Right lobe of liver (tissue), 6 donors: ENCODE results near the gene NRCAM. TPM values are rescaled to one million over a fixed set of nuclear protein-coding genes. Genes with fewer than 3 reads are reported as not detected.

Source experiments
- ATAC-seq, 4 donors: fragments of 200-7000 bp; cut with Tn5 transposase; one replicate each; pipeline ENCODE4 v1.9.1; 2020; ENCODE audit warnings: mild to moderate bottlenecking in 4 of 4, moderate library complexity in 4 of 4
- DNase-seq, 3 donors: peaks; one replicate each; pipeline ENCODE4 v3.0.0-alpha.2; 2020
- H3K27ac ChIP-seq, 3 donors: fragments of 200-600 bp; one replicate each; pipeline ENCODE4 v1.8.0; 2022
- H3K27me3 ChIP-seq, 2 donors: fragments of 200-600 bp; one replicate each; pipeline ENCODE4 v1.8.0; 2022
- H3K36me3 ChIP-seq, 4 donors: fragments of 200-600 bp; sonication (generic) in 1 of 4; one replicate each; pipeline versions ENCODE4 v1.5.1 to v1.8.0; 2017 to 2022; ENCODE audit warnings: control low read depth in 1 of 4
- H3K4me1 ChIP-seq, 4 donors: fragments of 200-600 bp; sonication (generic) in 1 of 4; one replicate each; pipeline versions ENCODE4 v1.5.1 to v1.8.0; 2017 to 2022; ENCODE audit warnings: control low read depth in 1 of 4
- H3K4me3 ChIP-seq, 3 donors: fragments of 200-600 bp; one replicate each; pipeline ENCODE4 v1.8.0; 2022
- H3K9me3 ChIP-seq, 4 donors: fragments of 200-600 bp; sonication (generic) in 1 of 4; one replicate each; pipeline versions ENCODE4 v1.5.1 to v1.8.0; 2017 to 2022; ENCODE audit warnings: control low read depth in 1 of 4
- POLR2A ChIP-seq: fragments of 450-650 bp; IDR thresholded peaks from one replicate; pipeline ENCODE4 v1.6.1; 2017; ENCODE audit warnings: antibody characterized with exemption, mild to moderate bottlenecking
- WGBS: methylation state at CpG from one replicate; pipeline ENCODE4 v1.1.6; 2018; ENCODE audit warnings: low coverage, low lambda C conversion rate; ENCODE audit not compliant: insufficient coverage; ENCODE audit errors: missing lambda C conversion rate; 5-methylcytosine and 5-hydroxymethylcytosine counted together
- intact Hi-C, 2 donors: fragments of 100-400 bp; cut with DNase I; formaldehyde crosslinking; loops; one replicate each; pipeline versions ENCODE4 v1.11.2 to v1.14.1; 2022
- total RNA-seq, 6 experiments: library from RNA; depleted of rRNA in 2 of 6; stranded (reverse); fragments of >200 nt in 2 of 6; fragmentation: NEBNext Ultra II Directional in 3 of 6; extraction: Animal tissue kit (Norgen Biotek cat#: 25700) in 3 of 6; gene quantifications; one replicate each; pipeline versions ENCODE4 v1.1.0 to v1.2.4, GENCODE V29; 2016 to 2023
- TF ChIP-seq, protein P1 (sequence below), 4 donors: fragments of 200-600 bp in 3 of 4; fragments of 450-650 bp in 1 of 4; IDR thresholded peaks; one replicate each; pipeline versions ENCODE4 v1.5.1 to v1.8.0; 2016 to 2022; ENCODE audit warnings: antibody characterized with exemption in 4 of 4, mild to moderate bottlenecking in 2 of 4
- donor health status: DM: no; HTN: yes; CAD: no.
- donor health status: DM: no; HTN: no; CAD: no.
- donor health status: DM: no; HTN: no; CAD: no.
- donor health status: DM: no; HTN: yes; CAD: no.
- donor health status: DM: no; HTN: yes; CAD: no.

NRCAM gene
- total RNA-seq, 6 experiments from 2014 or later = 0.16 to 1.9 (median 0.27) TPM

DNA sequence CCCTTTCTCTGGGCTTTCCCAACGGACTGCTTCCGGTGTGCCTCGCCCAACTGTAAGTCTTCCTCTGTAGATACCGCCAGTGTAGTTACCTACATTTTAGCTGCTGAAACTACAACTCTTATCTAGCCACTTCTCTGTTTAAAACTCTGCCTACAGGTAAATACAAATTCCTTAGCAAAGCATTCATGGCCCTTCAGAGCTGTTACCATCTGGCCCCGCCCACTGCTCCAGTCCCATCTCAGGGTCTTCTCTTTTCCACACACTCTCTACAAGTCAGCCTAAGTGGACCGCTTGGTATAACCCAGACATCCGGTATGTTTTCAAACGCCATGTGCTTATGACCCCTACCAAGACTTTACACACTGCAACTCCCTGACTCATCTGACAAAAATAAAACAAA is 285.1 kb downstream of the NRCAM start:
- Histone ChIP-seq H3K27me3 (no peaks in the 10 kb centered on the region), H3K4me1 (no peaks in the 10 kb centered on the region), H3K27ac (no peak overlapping the region), H3K4me3 (no peak overlapping the region), H3K36me3 (no peaks in the 10 kb centered on the region), H3K9me3 (no peaks in the 10 kb centered on the region)
- no peak for DNase-seq
- no peak for TF ChIP-seq POLR2A
- TF ChIP-seq, protein P1, sequence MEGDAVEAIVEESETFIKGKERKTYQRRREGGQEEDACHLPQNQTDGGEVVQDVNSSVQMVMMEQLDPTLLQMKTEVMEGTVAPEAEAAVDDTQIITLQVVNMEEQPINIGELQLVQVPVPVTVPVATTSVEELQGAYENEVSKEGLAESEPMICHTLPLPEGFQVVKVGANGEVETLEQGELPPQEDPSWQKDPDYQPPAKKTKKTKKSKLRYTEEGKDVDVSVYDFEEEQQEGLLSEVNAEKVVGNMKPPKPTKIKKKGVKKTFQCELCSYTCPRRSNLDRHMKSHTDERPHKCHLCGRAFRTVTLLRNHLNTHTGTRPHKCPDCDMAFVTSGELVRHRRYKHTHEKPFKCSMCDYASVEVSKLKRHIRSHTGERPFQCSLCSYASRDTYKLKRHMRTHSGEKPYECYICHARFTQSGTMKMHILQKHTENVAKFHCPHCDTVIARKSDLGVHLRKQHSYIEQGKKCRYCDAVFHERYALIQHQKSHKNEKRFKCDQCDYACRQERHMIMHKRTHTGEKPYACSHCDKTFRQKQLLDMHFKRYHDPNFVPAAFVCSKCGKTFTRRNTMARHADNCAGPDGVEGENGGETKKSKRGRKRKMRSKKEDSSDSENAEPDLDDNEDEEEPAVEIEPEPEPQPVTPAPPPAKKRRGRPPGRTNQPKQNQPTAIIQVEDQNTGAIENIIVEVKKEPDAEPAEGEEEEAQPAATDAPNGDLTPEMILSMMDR (IDR thresholded peaks at IDR 0.05) = no peak
- WGBS = 93% methylated on average over 6 of the region's 8 CpGs
- no peak for ATAC-seq
- intact Hi-C loops = no loop called here

DNA sequence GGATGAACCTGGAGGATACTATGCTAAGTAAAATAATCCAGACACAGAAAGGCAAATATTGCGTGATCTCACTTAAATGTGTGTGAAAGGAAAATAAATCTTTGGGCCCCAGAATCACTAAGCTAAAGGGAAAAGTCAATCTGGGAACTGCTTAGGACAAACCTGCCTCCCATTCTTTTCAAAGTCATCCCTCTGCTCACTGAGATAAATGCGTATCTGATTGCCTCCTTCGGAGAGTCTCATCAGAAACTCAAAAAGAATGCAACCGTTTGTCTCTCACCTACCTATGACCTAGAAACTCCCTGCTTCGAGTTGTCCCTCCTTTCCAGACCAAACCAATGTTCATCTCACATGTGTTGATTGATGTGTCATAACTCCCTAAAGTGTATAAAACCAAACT is 286.0 kb downstream of the NRCAM start:
- Histone ChIP-seq H3K36me3 (no peaks in the 10 kb centered on the region), H3K27ac (no peak overlapping the region), H3K4me3 (no peak overlapping the region), H3K27me3 (no peaks in the 10 kb centered on the region), H3K9me3 (no peaks in the 10 kb centered on the region), H3K4me1 (no peaks in the 10 kb centered on the region)
- TF ChIP-seq, protein P1 (IDR thresholded peaks at IDR 0.05) = no peak
- TF ChIP-seq POLR2A = no peak
- no peak for DNase-seq
- ATAC-seq = no peak
- intact Hi-C loops = no loop called here
- WGBS = 78% methylated on average over 3 of the region's 5 CpGs

DNA sequence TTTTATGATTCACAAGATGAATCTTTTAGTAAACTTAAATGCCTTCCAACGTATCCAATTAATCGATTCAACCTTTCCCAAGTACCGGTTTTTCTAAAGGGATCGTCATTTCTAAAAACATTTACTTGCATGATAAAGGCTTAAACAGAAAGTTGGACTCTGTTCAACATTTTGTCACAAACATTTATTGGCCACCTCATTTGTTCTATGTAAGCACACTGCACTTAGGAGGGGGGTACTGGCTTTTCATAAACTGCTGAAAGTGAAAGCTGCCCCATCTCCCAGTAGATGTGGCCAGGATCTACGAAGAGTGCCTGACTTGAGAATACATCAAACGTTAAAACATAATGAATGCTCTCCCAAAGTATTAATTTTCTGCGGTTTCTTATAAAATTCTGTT is 288.8 kb downstream of the NRCAM start:
- TF ChIP-seq, protein P1 (IDR thresholded peaks at IDR 0.05) = no peak
- TF ChIP-seq POLR2A = no peak
- H3K27me3 ChIP-seq = no peaks in the 10 kb centered on the region
- H3K9me3 ChIP-seq = no peaks in the 10 kb centered on the region
- 72% methylated on average over 7 of the region's 7 CpGs for WGBS
- intact Hi-C loops = no loop called here
- no peak overlapping the region for H3K4me3 ChIP-seq
- no peak for ATAC-seq
- DNase-seq = no peak
- H3K27ac ChIP-seq = no peak overlapping the region
- peaks cover 0 to 4% (median 0%) of the 10 kb centered on the region in 4 donors for H3K4me1 ChIP-seq
- no peaks in the 10 kb centered on the region for H3K36me3 ChIP-seq

DNA sequence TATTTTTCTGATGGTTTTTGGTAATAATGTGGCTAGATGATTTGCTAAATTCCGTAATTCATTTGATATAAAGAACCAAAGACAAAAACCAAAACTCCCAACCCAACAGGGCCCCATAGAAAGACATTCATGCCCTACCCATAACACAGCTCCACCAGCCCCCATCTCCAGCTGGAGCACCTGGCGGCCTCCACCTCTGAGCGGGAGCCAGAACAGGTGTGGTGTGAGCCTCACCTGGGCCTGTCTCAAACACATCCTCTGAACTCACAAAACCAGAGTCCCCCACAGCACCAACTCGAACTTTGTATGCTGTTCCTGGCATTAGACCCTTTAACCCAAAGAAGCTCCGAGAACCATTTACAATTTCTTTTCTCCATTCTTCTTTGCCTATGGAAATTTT is 289.5 kb downstream of the NRCAM start:
- Histone ChIP-seq H3K27ac (no peak overlapping the region), H3K27me3 (no peaks in the 10 kb centered on the region), H3K9me3 (no peaks in the 10 kb centered on the region), H3K4me1 (peaks cover 0 to 4% (median 0%) of the 10 kb centered on the region in 4 donors), H3K4me3 (no peak overlapping the region), H3K36me3 (no peaks in the 10 kb centered on the region)
- TF ChIP-seq POLR2A = no peak
- TF ChIP-seq, protein P1 (IDR thresholded peaks at IDR 0.05) = no peak
- DNase-seq (no peak), ATAC-seq (no peak)
- 77% methylated on average over 2 of the region's 5 CpGs for WGBS
- intact Hi-C loops = no loop called here

DNA sequence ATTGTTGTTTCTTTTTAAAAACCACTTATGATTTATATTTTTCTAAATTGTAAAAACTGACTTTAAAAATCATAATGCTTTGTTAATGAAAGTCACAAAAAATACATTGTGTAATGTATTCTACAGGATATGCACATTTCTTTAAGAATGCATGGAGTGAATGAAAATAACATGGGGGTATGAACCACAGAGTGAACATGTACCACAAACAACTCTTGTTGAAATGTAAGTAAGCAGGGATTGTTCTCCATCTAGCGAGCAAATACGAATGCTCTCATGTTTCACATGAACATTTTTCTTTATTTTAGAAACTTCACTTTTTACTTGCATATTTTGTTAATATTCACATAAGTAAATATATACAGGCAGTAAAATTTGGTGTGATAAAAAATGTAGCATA is 290.5 kb downstream of the NRCAM start:
- DNase-seq (no peak), ATAC-seq (no peak)
- WGBS = 97% methylated on average over 2 of the region's 2 CpGs
- Histone ChIP-seq H3K27me3 (no peaks in the 10 kb centered on the region), H3K36me3 (no peaks in the 10 kb centered on the region), H3K9me3 (no peaks in the 10 kb centered on the region), H3K4me3 (no peak overlapping the region), H3K4me1 (peaks cover 0 to 4% (median 0%) of the 10 kb centered on the region in 4 donors), H3K27ac (no peak overlapping the region)
- TF ChIP-seq POLR2A = no peak
- TF ChIP-seq, protein P1 (IDR thresholded peaks at IDR 0.05) = no peak
- intact Hi-C loops = no loop called here
